HG03469 (cell line): Measurements from ENCODE around the gene KLK1.
"Not testable (repeated sequence)": the region's sequence is repeated elsewhere in the genome, so short reads cannot be mapped to it uniquely, and the experiment has no call there.

Experiments used
- ATAC-seq: cut with Tn5 transposase; IDR thresholded peaks from one replicate; pipeline ENCODE4 v1.9.1; 2021; ENCODE audit warnings: mild to moderate bottlenecking, moderate library complexity, moderate number of reproducible peaks; ENCODE audit not compliant: unreplicated experiment

The KLK1 gene

GRCh38 chr19:50794074-50794875 is 29.3 kb downstream of the KLK1 start:
- no peak for ATAC-seq

GRCh38 chr19:50793558-50794065 is 30.0 kb downstream of the KLK1 start:
- ATAC-seq: no peak

GRCh38 chr19:50792272-50793250 is 31.0 kb downstream of the KLK1 start:
- ATAC-seq: no peak

GRCh38 chr19:50791594-50792271 is 31.9 kb downstream of the KLK1 start:
- no peak for ATAC-seq

- no peak for ATAC-seq
Measured at GRCh38 chr19:50790922-50791467, 32.6 kb downstream of the KLK1 start.

- ATAC-seq: no peak
Measured at GRCh38 chr19:50790396-50790795, 33.2 kb downstream of the KLK1 start, which contains the start of gene ACP4. ACP4 (plus strand) TSS chr19:50790415; CDS start chr19:50790415, 0 bp downstream.

- ATAC-seq: no peak
Measured at GRCh38 chr19:50785329-50785728, 38.3 kb downstream of the KLK1 start.

- ATAC-seq: no peak
Measured at GRCh38 chr19:50784710-50785109, 38.9 kb downstream of the KLK1 start.

GRCh38 chr19:50783848-50784152 is 39.8 kb downstream of the KLK1 start:
- ATAC-seq: not testable (repeated sequence)

- no peak for ATAC-seq
Measured at GRCh38 chr19:50780753-50781435, 42.7 kb downstream of the KLK1 start.

- no peak for ATAC-seq
Measured at GRCh38 chr19:50779504-50780457, 43.8 kb downstream of the KLK1 start.

- ATAC-seq: no peak
Measured at GRCh38 chr19:50778906-50779430, 44.6 kb downstream of the KLK1 start.

GRCh38 chr19:50777830-50778303 is 45.7 kb downstream of the KLK1 start:
- no peak for ATAC-seq

- ATAC-seq: no peak
Measured at GRCh38 chr19:50777261-50777660, 46.3 kb downstream of the KLK1 start.

- ATAC-seq: no peak
Measured at GRCh38 chr19:50776131-50776530, 47.5 kb downstream of the KLK1 start.

GRCh38 chr19:50773454-50773853 is 50.1 kb downstream of the KLK1 start:
- ATAC-seq: not testable (repeated sequence)

- ATAC-seq: not testable (repeated sequence)
Measured at GRCh38 chr19:50772912-50773311, 50.7 kb downstream of the KLK1 start.

GRCh38 chr19:50772476-50772875 is 51.1 kb downstream of the KLK1 start:
- no peak for ATAC-seq

- no peak for ATAC-seq
Measured at GRCh38 chr19:50770888-50771287, 52.7 kb downstream of the KLK1 start.
